ENCODE measurements around the gene CRB2. TPM values are rescaled to one million over a fixed set of nuclear protein-coding genes. Genes with fewer than 3 reads are reported as not detected.
"Not testable (repeated sequence)": the region's sequence is repeated elsewhere in the genome, so short reads cannot be mapped to it uniquely, and the experiment has no call there.

Gene CRB2
- total RNA-seq, 2 donors from 2014 or later = under 0.01 to 1.3 TPM

GRCh38 chr9:123394291-123395235, 38.6 kb downstream of the CRB2 start:
- Histone ChIP-seq H3K27ac (no peak overlapping the region), H3K36me3 (replicated peaks in 1 of 2; ENCODE audit: insufficient read depth in 1 of 2, low read depth in 2 of 2) (no peaks in the 10 kb centered on the region), H3K4me3 (no peak overlapping the region), H3K27me3 (no peaks in the 10 kb centered on the region), H3K9me3 (no peaks in the 10 kb centered on the region), H3K4me1 (no peaks in the 10 kb centered on the region)
- intact Hi-C loops (cut with DNase I) = no loop called here
- TF ChIP-seq, protein P1, sequence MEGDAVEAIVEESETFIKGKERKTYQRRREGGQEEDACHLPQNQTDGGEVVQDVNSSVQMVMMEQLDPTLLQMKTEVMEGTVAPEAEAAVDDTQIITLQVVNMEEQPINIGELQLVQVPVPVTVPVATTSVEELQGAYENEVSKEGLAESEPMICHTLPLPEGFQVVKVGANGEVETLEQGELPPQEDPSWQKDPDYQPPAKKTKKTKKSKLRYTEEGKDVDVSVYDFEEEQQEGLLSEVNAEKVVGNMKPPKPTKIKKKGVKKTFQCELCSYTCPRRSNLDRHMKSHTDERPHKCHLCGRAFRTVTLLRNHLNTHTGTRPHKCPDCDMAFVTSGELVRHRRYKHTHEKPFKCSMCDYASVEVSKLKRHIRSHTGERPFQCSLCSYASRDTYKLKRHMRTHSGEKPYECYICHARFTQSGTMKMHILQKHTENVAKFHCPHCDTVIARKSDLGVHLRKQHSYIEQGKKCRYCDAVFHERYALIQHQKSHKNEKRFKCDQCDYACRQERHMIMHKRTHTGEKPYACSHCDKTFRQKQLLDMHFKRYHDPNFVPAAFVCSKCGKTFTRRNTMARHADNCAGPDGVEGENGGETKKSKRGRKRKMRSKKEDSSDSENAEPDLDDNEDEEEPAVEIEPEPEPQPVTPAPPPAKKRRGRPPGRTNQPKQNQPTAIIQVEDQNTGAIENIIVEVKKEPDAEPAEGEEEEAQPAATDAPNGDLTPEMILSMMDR (IDR thresholded peaks at IDR 0.05) = no peak
- TF ChIP-seq POLR2A (IDR thresholded peaks at IDR 0.05) = no peak
- ATAC-seq (no peak), DNase-seq (no peak)
- 82 to 92% methylated on average over 15 to 16 of the region's 16 CpGs for WGBS, 2 donors

DNA sequence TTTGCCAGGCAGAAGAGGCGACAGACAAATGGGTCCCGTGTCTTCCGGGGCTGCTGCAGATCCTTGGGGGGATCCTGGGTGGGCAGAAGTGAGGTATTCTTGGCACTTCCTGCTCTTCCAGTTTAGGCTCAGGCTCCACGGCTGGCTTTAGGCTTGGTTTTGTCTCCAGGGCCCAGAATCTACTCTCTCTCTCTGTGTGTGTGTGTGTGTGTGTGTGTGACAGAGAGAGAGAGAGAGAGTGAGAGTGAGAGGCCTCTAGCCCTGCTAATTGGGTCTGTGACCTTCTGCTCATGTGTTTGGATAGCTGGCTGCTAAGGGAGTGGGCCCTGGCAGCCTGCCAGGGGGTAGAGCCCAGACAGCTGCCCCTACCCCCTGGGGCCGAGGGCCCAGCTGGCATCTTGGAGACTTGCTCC, 39.3 kb downstream of the CRB2 start:
- no peak overlapping the region for H3K27ac ChIP-seq
- 62% methylated on average over 5 of the region's 5 CpGs; no CpG with 5 or more reads in 1 of the 2 donors for WGBS, 2 donors
- TF ChIP-seq, protein P1 (IDR thresholded peaks at IDR 0.05) = no peak
- no peak for TF ChIP-seq POLR2A (IDR thresholded peaks at IDR 0.05)
- no peaks in the 10 kb centered on the region for H3K36me3 ChIP-seq (replicated peaks in 1 of 2; ENCODE audit: insufficient read depth in 1 of 2, low read depth in 2 of 2)
- DNase-seq (no peak), ATAC-seq (no peak)
- no peaks in the 10 kb centered on the region for H3K27me3 ChIP-seq
- H3K4me1 ChIP-seq = no peaks in the 10 kb centered on the region
- intact Hi-C loops (cut with DNase I) = no loop called here
- H3K4me3 ChIP-seq = no peak overlapping the region
- no peaks in the 10 kb centered on the region for H3K9me3 ChIP-seq

- intact Hi-C loops (cut with DNase I) = no loop called here
Observed at GRCh38 chr9:123395689-123396511, 39.9 kb downstream of the CRB2 start.

DNA sequence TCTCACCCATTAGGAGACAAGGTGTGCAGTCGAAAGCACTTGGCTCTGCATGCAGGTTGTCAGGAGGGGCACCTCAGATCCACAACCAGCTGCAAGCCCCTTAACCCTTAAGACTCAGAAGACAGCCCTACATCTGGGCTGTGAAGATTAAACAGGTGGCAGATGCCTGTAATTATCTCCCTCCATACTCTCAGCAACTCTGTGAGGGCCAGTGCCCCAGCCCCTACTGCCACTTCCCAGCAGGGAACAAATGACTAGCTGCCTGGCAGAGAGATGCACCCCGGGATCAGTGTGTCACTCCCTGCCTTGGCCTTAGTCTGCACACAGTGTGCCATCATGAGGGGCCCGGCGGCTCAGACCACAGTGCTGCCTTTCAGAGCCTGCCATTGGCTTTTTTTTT, 42.0 kb downstream of the CRB2 start:
- H3K4me1 ChIP-seq = no peaks in the 10 kb centered on the region
- ATAC-seq (no peak), DNase-seq (no peak)
- H3K9me3 ChIP-seq = no peaks in the 10 kb centered on the region
- WGBS, 2 donors = 86 to 88% methylated on average over 4 of the region's 4 CpGs
- H3K36me3 ChIP-seq (replicated peaks in 1 of 2; ENCODE audit: insufficient read depth in 1 of 2, low read depth in 2 of 2) = no peaks in the 10 kb centered on the region
- no peak overlapping the region for H3K4me3 ChIP-seq
- TF ChIP-seq, protein P1 (IDR thresholded peaks at IDR 0.05) = no peak
- no peak for TF ChIP-seq POLR2A (IDR thresholded peaks at IDR 0.05)
- intact Hi-C loops (cut with DNase I) = no loop called here
- no peaks in the 10 kb centered on the region for H3K27me3 ChIP-seq
- no peak overlapping the region for H3K27ac ChIP-seq

More at GRCh38 chr9:123395689-123396511, 39.9 kb downstream of the CRB2 start:
- ATAC-seq (no peak), DNase-seq (no peak)
- H3K27ac ChIP-seq = no peak overlapping the region
- WGBS, 2 donors = 90 to 91% methylated on average over 17 to 24 of the region's 24 CpGs
- H3K4me1 ChIP-seq = no peaks in the 10 kb centered on the region
- H3K4me3 ChIP-seq = no peak overlapping the region
- no peaks in the 10 kb centered on the region for H3K36me3 ChIP-seq (replicated peaks in 1 of 2; ENCODE audit: insufficient read depth in 1 of 2, low read depth in 2 of 2)
- TF ChIP-seq, protein P1 (IDR thresholded peaks at IDR 0.05) = no peak
- TF ChIP-seq POLR2A (IDR thresholded peaks at IDR 0.05) = no peak
- no peaks in the 10 kb centered on the region for H3K9me3 ChIP-seq
- H3K27me3 ChIP-seq = no peaks in the 10 kb centered on the region

- H3K27me3 ChIP-seq; H3K4me1 ChIP-seq; H3K36me3 ChIP-seq (replicated peaks in 1 of 2; ENCODE audit: insufficient read depth in 1 of 2, low read depth in 2 of 2); H3K9me3 ChIP-seq; DNase-seq; H3K4me3 ChIP-seq; ATAC-seq; intact Hi-C loops (cut with DNase I); H3K27ac ChIP-seq: not testable (repeated sequence)
- WGBS, 2 donors = 90 to 95% methylated on average over 13 to 14 of the region's 14 CpGs
Observed at GRCh38 chr9:123398938-123399337, 42.9 kb downstream of the CRB2 start.

Data from body of pancreas (tissue), 4 donors.